Measurements from ENCODE around the gene LGALS4.
"Not testable (repeated sequence)": the region's sequence is repeated elsewhere in the genome, so short reads cannot be mapped to it uniquely, and the experiment has no call there.

LGALS4 gene

DNA sequence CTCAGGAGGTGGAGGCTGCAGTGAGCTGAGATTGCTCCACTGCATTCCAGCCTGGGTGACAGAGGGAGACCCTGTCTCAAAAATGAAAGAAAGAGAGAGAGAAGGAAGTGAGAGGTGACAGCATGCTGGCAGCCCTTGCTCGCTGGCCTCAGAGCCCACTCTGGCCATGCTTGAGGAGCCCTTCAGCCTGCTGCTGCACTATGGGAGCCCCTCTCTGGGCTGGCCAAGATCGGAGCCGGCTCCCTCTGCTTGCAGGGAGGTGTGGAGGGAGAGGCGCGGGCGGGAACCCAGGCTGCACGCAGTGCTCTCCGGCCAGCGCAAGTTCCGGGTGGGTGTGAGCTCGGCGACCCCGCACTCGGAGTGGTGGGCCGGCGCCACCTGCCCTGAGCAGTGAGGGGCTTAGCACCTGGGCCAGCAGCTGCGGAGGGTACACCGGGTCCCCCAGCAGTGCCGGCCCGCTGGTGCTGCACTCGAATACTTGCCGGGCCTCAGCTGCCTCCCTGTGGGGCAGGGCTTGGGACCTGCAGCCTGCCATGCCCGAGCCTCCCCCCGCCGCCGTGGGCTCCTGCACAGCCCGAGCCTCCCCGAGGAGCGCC lies 8.6 kb upstream of the LGALS4 start:
- DNase-seq (ENCODE audit: low spot score): not testable (repeated sequence)

GRCh38 chr19:38819231-38819920 lies 6.6 kb upstream of the LGALS4 start:
- no peak for DNase-seq (ENCODE audit: low spot score)

GRCh38 chr19:38817081-38817480 lies 4.3 kb upstream of the LGALS4 start:
- no peak for DNase-seq (ENCODE audit: low spot score)

DNA sequence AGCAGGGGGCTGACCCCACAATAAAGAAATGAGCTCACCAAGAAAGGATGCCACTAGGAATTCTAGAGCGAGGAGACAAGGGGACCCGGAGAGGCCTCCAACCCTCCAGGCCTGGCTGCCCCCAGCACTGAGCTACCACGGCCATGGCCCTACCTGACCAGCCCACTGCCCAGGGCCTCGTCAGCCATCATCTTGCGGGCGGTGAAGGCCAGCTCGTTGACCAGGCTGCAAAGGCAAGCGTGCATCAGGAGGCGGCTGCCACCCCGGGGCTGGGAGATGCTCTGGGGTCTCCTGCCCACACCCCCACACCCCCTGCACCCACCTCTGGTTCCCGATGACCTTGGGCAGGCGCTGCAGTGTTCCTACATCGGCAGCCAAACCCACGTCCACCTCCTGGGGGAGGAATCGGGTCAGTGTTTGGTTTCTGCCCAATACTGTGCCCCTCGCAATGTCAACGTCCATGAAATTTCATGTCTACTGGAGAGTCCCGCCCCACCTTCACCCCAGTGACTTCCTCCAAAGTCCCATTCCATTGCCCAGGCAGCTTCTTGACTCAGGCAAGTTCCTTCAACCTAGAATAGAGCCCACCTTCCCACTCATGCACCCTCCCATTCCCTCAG lies 3.5 kb upstream of the LGALS4 start:
- no peak for DNase-seq (ENCODE audit: low spot score)

DNA sequence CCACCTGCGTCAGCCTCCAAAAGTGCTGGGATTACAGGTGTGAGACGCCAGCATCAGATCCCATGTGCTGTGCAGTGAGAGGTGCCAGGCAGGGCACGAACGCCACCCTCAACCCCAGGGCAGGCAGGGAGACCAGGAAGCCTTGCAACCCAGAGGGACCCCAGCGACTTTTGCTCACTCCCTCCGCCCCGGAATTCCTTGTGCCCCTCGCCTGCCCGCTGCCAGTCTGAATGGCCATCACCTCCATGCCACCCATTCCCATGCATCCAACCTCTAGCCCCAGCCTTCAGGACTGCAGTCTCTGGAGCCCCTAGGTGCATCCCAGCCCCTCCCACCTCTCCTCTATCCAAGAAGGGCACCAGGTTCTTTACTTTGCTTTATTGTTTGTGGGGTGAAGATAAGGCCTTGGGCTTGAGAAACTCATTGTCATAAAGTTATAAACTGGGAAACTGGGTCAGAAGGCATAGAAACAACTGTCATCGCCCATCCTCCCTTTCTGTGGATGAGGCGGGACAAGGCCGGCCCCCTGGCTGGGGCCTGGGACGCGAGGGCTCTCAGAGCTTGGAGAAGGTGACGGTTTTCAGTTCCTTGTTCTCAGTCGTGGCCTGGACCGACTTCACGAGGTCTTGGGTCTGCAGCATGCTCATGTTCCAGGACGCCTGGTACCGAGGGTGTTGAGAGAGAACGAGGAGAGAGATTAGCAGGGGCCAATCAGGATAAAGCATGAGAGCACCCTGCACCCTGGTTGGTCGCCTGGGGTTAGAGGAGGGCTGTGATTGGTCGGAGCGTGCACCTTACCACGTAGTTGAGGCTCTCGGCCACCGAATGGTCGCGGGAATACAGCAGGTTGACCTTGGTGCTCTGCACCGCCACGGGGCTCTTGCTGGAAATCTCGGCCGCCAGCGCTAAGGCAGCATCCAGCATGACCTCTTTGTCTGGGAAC lies 2.6 kb upstream of the LGALS4 start:
- DNase-seq (ENCODE audit: low spot score): no peak

- DNase-seq (ENCODE audit: low spot score): not testable (repeated sequence)
These were observed 1.2 kb upstream of the LGALS4 start for GRCh38 chr19:38813932-38814331.

- no peak for DNase-seq (ENCODE audit: low spot score)
These were observed 578 bp upstream of the LGALS4 start for GRCh38 chr19:38813323-38813722.

GRCh38 chr19:38812009-38812840 lies 520 bp downstream of the LGALS4 start:
- DNase-seq (ENCODE audit: low spot score): no peak

GRCh38 chr19:38809592-38810252 lies 3.0 kb downstream of the LGALS4 start:
- no peak for DNase-seq (ENCODE audit: low spot score)

DNA sequence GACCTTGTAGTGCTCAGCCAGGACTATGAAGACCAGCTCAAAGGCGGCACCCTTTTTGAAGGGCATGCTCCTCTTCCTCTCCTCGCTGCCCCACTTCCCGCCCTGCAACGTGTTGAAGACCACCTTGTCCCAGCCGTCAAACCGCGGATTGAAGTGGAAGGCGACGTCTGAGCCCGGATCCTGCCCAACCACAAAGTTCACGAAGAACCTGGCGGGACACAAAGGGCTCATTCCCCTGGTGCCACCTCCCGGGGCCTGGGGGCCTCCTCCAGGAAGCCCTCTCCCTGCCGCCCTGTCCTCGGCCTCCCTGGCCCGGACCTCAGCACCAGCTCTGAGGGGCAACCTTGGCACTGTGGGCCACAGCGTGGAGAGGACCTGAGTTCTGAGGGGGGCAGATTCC lies 4.0 kb downstream of the LGALS4 start:
- DNase-seq (ENCODE audit: low spot score): no peak

DNA sequence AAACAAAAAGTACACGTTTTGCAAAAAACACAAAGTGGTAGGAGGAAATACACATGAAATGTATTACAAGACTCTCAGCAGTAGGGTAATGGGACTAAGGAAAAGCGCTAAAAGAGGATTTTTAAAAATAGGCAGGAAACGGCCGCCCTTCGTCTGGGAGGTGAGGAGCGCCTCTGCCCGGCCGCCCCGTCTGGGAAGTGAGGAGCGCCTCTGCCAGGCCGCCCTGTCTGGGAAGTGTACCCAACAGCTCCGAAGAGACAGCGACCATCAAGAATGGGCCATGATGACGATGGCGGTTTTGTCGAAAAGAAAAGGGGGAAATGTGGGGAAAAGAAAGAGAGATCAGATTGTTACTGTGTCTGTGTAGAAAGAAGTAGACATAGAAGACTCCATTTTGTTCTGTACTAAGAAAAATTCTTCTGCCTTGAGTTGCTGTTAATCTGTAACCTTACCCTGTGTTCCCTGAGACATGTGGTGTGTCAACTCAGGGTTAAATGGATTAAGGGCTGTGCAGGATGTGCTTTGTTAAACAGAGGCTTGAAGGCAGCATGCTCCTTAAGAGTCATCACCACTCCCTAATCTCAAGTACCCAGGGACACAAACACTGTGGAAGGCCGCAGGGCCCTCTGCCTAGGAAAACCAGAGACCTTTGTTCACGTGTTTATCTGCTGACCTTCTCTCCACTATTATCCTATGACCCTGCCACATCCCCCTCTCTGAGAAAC lies 5.2 kb downstream of the LGALS4 start:
- DNase-seq (ENCODE audit: low spot score): not testable (repeated sequence)

GRCh38 chr19:38806371-38806770 lies 6.4 kb downstream of the LGALS4 start:
- no peak for DNase-seq (ENCODE audit: low spot score)

DNA sequence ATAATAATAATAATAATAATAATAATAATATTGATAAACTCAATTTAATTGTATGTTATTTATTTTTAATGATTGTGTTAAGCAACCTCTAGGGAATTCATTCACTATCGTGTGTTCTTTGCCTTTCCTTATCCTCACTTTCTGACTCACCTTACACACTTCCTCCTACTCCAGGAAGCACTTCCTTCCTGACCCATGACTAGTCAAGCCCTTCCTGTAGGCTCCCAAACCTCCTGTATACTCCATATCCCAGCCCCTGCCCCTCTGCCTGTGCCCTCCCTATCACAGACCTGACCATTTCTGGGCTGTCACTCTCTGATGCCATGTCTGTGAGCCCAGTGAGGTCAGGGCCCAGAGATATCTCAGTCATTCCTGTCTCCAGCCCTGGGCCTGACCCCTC lies 7.6 kb downstream of the LGALS4 start:
- no peak for DNase-seq (ENCODE audit: low spot score)

- no peak for DNase-seq (ENCODE audit: low spot score)
These were observed 9.2 kb downstream of the LGALS4 start for GRCh38 chr19:38803543-38803942.

DNA sequence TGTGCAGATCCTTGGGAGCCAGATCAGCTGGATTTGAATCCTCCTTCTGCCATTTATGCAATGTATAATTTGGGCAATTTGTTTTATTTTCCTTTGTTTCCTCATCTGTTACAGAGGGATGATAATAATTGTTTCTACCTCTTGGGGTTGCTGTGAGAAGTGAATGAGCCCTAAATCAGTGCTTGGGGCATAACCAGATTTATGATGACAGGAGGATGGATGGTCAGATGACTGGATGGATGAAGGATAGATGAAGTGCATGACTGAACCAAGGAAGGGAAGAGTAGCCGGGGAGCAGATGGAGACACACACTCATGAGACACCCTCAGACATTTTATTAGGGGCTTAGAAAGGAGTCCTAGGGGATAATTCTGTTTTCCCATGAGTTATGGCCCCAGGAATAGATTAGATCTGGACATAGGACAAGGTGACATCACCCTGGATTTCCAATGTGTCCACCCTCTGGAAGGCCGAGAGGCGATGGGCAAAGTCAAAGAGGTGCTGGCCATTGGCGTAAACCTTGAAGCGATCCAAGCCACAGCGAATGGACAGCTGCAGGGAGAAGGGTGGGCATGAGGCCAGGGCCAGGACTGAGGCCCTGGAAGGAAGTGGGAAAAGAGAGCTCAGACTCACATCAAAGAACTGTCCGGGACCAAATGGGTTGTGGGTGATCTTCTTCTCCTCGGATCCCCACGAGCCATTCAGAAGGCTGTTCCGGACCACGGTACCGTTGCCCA lies 11.2 kb downstream of the LGALS4 start:
- no peak for DNase-seq (ENCODE audit: low spot score)

DNA sequence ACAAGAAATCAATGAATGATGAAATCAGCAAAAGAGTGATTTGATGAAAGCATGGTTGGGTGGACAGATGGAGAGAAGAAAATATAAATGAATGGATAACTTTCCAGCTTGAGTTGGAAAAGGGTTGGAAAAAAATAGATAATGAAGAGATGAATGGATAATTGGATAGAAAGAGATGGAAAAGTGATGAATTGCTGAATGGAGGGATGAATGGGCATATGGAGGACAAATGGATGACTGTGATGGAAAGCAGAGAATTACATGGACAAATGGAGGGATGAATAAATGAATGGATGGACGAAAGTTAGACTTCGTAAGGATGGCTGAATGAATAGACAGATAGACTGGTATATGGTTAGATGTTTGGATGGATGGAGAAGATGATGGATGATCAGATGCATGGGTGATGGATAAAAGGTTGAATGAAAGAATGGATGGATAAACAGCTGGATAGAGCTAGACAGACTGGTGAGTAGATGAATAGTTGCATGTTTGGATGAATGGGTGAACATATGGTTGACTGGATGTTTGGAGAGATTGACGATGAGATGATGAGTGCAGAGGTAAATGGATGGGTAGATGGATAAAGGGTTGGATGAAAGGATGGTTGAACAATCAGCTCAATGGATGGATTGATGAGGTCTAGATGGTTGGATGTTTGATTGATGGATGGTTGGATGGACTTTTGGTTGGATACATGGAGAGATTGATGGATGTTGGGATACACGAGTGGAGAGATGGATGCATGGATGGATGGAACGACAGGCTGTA lies 12.0 kb downstream of the LGALS4 start:
- DNase-seq (ENCODE audit: low spot score): no peak

DNA sequence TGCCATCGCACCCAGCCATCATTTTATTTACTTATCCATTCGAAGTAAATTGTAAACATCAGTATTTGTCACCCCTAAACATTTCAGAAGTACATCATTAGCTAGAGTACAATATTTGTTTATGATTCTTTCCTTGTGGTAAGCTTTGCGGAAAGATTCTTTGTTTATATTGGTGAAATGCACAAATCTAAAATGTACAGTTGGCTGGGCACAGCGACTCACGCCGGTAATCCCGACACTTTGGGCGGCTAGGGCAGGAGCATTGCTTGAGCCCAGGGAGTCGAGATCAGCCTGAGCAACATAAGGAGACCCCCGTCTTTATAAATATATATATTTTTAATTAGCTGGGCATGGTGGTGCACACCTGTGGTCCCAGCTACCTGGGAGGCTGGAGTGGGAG lies 13.6 kb downstream of the LGALS4 start:
- DNase-seq (ENCODE audit: low spot score): no peak

DNA sequence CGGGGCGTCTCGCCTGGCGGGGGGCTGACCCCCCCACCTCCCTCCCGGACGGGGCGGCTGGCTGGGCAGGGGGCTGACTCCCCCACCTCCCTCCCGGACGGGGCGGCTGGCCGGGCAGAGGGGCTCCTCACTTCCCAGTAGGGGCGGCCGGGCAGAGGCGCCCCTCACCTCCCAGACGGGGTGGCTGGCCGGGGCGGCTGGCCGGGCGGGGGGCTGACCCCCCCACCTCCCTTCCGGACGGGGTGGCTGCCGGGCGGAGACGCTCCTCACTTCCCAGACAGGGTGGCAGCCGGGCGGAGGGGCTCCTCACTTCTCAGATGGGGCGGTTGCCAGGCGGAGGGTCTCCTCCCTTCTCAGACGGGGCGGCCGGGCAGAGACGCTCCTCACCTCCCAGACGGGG lies 15.0 kb downstream of the LGALS4 start:
- DNase-seq (ENCODE audit: low spot score): not testable (repeated sequence)

DNA sequence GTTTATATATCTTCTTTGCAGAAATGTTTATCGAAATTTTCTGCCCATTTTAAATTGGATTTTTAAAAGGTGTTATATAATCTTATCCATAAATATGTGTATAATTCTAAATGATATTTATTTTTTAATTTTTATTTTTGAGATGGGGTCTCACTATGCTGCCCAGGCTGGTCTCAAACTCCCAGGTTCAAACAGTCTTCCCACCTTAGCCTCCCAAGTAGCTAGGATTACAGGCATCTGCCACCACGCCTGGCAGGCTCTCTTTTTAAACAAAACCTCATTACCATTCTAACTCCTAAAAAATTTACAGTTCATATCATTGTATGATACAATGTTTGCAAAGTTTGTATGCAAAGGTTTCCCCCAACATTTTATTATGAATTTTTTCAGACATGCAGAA lies 16.6 kb downstream of the LGALS4 start:
- DNase-seq (ENCODE audit: low spot score): no peak

All from AG08395 (cell line).